Stimulated activated naive B cell treated with anti-CD40 and anti-IgM and Interleukin-4, amounts not matched to agents 10 μg/mL and 1 μg/mL and 100 μg/mL, for 72 hours (primary cell): ENCODE results near the gene FGF8.

Source experiments
- ATAC-seq, 2 donors: fragments of 150-1000 bp; cut with Tn5 transposase; replicated peaks; 2 replicates each; pipeline ENCODE4 v1.10.0; 2021; ENCODE audit warnings: moderate library complexity in 1 of 2
- DNase-seq: peaks from one replicate; pipeline ENCODE4 v3.0.0; 2021
- H3K27ac Mint-ChIP-seq: one replicate; pipeline ENCODE4 v1.8.0; 2022; ENCODE audit warnings: mild to moderate bottlenecking, mixed read lengths
- H3K27me3 Mint-ChIP-seq, 2 donors: one replicate each; pipeline ENCODE4 v1.8.0; 2022; ENCODE audit warnings: mixed read lengths in 2 of 2
- H3K36me3 Mint-ChIP-seq, 2 donors: one replicate each; pipeline ENCODE4 v1.8.0; 2022; ENCODE audit warnings: mixed read lengths in 2 of 2, mild to moderate bottlenecking in 1 of 2
- H3K4me1 Mint-ChIP-seq, 2 donors: one replicate each; pipeline ENCODE4 v1.8.0; 2022; ENCODE audit warnings: mixed read lengths in 2 of 2, mild to moderate bottlenecking in 1 of 2
- H3K4me3 Mint-ChIP-seq, 2 donors: one replicate each; pipeline ENCODE4 v1.8.0; 2022; ENCODE audit warnings: mild to moderate bottlenecking in 2 of 2, mixed read lengths in 2 of 2, moderate library complexity in 1 of 2
- H3K9me3 Mint-ChIP-seq, 2 donors: one replicate each; pipeline ENCODE4 v1.8.0; 2022; ENCODE audit warnings: mixed read lengths in 2 of 2, mild to moderate bottlenecking in 1 of 2

FGF8 gene

GRCh38 chr10:101778781-101779543, 3.0 kb upstream of the FGF8 start:
- no peak for DNase-seq

GRCh38 chr10:101778151-101778780, 2.4 kb upstream of the FGF8 start:
- ATAC-seq (no peak), DNase-seq (no peak)
- H3K27me3 Mint-ChIP-seq, result peaks cover 45 to 50% of the 10 kb centered on the region in 2 donors
- no peaks in the 10 kb centered on the region for H3K9me3 Mint-ChIP-seq
- H3K36me3 Mint-ChIP-seq, result peaks cover 24 to 31% of the 10 kb centered on the region in 2 donors
- H3K27ac Mint-ChIP-seq, result no peak overlapping the region
- H3K4me1 Mint-ChIP-seq, result peaks cover 59 to 84% of the 10 kb centered on the region in 2 donors
- H3K4me3 Mint-ChIP-seq, result peak overlapping the region in 1 of 2 donors; percentile 86

More at GRCh38 chr10:101778781-101779543, 3.0 kb upstream of the FGF8 start:
- Mint-ChIP-seq H3K4me3 (peak overlapping the region; percentile 75 to 86), H3K27ac (peak overlapping the region; percentile 11), H3K27me3 (peaks cover 38 to 43% of the 10 kb centered on the region in 2 donors), H3K9me3 (no peaks in the 10 kb centered on the region), H3K4me1 (peaks cover 60 to 82% of the 10 kb centered on the region in 2 donors), H3K36me3 (peaks cover 25 to 35% of the 10 kb centered on the region in 2 donors)
- ATAC-seq, result no peak

GRCh38 chr10:101777619-101778145, 1.8 kb upstream of the FGF8 start:
- no peak overlapping the region for H3K4me3 Mint-ChIP-seq

GRCh38 chr10:101776161-101776817, 375 bp upstream of the FGF8 start:
- Mint-ChIP-seq H3K36me3 (peaks cover 15 to 19% of the 10 kb centered on the region in 2 donors), H3K27ac (peak overlapping the region; percentile 73), H3K9me3 (no peaks in the 10 kb centered on the region), H3K27me3 (peaks cover 63 to 67% of the 10 kb centered on the region in 2 donors), H3K4me1 (peaks cover 41 to 64% of the 10 kb centered on the region in 2 donors), H3K4me3 (peak overlapping the region; percentile 70 to 80)
- DNase-seq (no peak), ATAC-seq (no peak)

More at GRCh38 chr10:101777619-101778145, 1.8 kb upstream of the FGF8 start:
- H3K9me3 Mint-ChIP-seq, result no peaks in the 10 kb centered on the region
- peaks cover 50 to 56% of the 10 kb centered on the region in 2 donors for H3K27me3 Mint-ChIP-seq
- DNase-seq, result no peak
- ATAC-seq, result no peak
- peaks cover 20 to 25% of the 10 kb centered on the region in 2 donors for H3K36me3 Mint-ChIP-seq
- peaks cover 53 to 78% of the 10 kb centered on the region in 2 donors for H3K4me1 Mint-ChIP-seq
- no peak overlapping the region for H3K27ac Mint-ChIP-seq

- DNase-seq (no peak), ATAC-seq (peak; percentile 31 to 42)
- Mint-ChIP-seq H3K27me3 (peaks cover 71 to 78% of the 10 kb centered on the region in 2 donors), H3K4me3 (peak overlapping the region; percentile 63 to 72), H3K27ac (no peak overlapping the region), H3K4me1 (peaks cover 30 to 49% of the 10 kb centered on the region in 2 donors), H3K36me3 (peaks cover 10 to 16% of the 10 kb centered on the region in 2 donors), H3K9me3 (no peaks in the 10 kb centered on the region)
Observed at GRCh38 chr10:101774589-101775272, 1.2 kb downstream of the FGF8 start.

- peaks cover 72 to 81% of the 10 kb centered on the region in 2 donors for H3K27me3 Mint-ChIP-seq
- peak overlapping the region; percentile 87 for H3K27ac Mint-ChIP-seq
- ATAC-seq, result peak in 1 of 2 donors; percentile 48
- peaks cover 8 to 15% of the 10 kb centered on the region in 2 donors for H3K36me3 Mint-ChIP-seq
- H3K4me1 Mint-ChIP-seq, result peaks cover 25 to 42% of the 10 kb centered on the region in 2 donors
- peak overlapping the region; percentile 63 to 72 for H3K4me3 Mint-ChIP-seq
- no peak for DNase-seq
- H3K9me3 Mint-ChIP-seq, result no peaks in the 10 kb centered on the region
Observed at GRCh38 chr10:101773923-101774588, 1.9 kb downstream of the FGF8 start.

GRCh38 chr10:101772895-101773761, 2.8 kb downstream of the FGF8 start:
- Mint-ChIP-seq H3K9me3 (no peaks in the 10 kb centered on the region), H3K4me1 (peaks cover 21 to 33% of the 10 kb centered on the region in 2 donors), H3K27ac (no peak overlapping the region), H3K36me3 (peaks cover 4 to 10% of the 10 kb centered on the region in 2 donors), H3K27me3 (peaks cover 69 to 77% of the 10 kb centered on the region in 2 donors), H3K4me3 (no peak overlapping the region)
- no peak for ATAC-seq
- DNase-seq, result no peak

GRCh38 chr10:101772017-101772894, 3.7 kb downstream of the FGF8 start:
- ATAC-seq (no peak), DNase-seq (no peak)
- peaks cover 21 to 28% of the 10 kb centered on the region in 2 donors for H3K4me1 Mint-ChIP-seq
- no peak overlapping the region for H3K4me3 Mint-ChIP-seq
- H3K27me3 Mint-ChIP-seq, result peaks cover 61 to 68% of the 10 kb centered on the region in 2 donors
- H3K27ac Mint-ChIP-seq, result no peak overlapping the region
- H3K36me3 Mint-ChIP-seq, result peaks cover 0 to 1% of the 10 kb centered on the region in 2 donors
- H3K9me3 Mint-ChIP-seq, result no peaks in the 10 kb centered on the region

GRCh38 chr10:101771380-101771779, 4.5 kb downstream of the FGF8 start:
- no peaks in the 10 kb centered on the region for H3K9me3 Mint-ChIP-seq
- no peak overlapping the region for H3K27ac Mint-ChIP-seq
- DNase-seq (no peak), ATAC-seq (no peak)
- peaks cover 16 to 22% of the 10 kb centered on the region in 2 donors for H3K4me1 Mint-ChIP-seq
- H3K36me3 Mint-ChIP-seq, result no peaks in the 10 kb centered on the region
- H3K4me3 Mint-ChIP-seq, result no peak overlapping the region
- peaks cover 61 to 70% of the 10 kb centered on the region in 2 donors for H3K27me3 Mint-ChIP-seq

GRCh38 chr10:101770331-101771215, 5.3 kb downstream of the FGF8 start:
- Mint-ChIP-seq H3K9me3 (no peaks in the 10 kb centered on the region), H3K4me1 (peaks cover 16 to 22% of the 10 kb centered on the region in 2 donors), H3K4me3 (no peak overlapping the region), H3K27me3 (peaks cover 66 to 76% of the 10 kb centered on the region in 2 donors), H3K27ac (no peak overlapping the region), H3K36me3 (no peaks in the 10 kb centered on the region)
- no peak for DNase-seq
- no peak for ATAC-seq

GRCh38 chr10:101769541-101770180, 6.3 kb downstream of the FGF8 start:
- H3K27me3 Mint-ChIP-seq, result peaks cover 65 to 77% of the 10 kb centered on the region in 2 donors
- H3K36me3 Mint-ChIP-seq, result no peaks in the 10 kb centered on the region
- no peak for ATAC-seq
- DNase-seq, result no peak
- H3K4me3 Mint-ChIP-seq, result no peak overlapping the region
- no peaks in the 10 kb centered on the region for H3K9me3 Mint-ChIP-seq
- no peak overlapping the region for H3K27ac Mint-ChIP-seq
- peaks cover 10 to 14% of the 10 kb centered on the region in 2 donors for H3K4me1 Mint-ChIP-seq
